Activated CD8-positive, alpha-beta memory T cell treated with anti-CD3 and anti-CD28 coated beads for 36 hours (primary cell): ENCODE results near the gene UBR3. TPM values are rescaled to one million over a fixed set of nuclear protein-coding genes. Genes with fewer than 3 reads are reported as not detected.

ENCODE experiments used
- CTCF ChIA-PET: fragments of 350-600 bp; sonication (Branson Sonifier 250); formaldehyde crosslinking; loops from one replicate; lab custom pipeline; 2021; ENCODE audit warnings: antibody characterized with exemption; lab: Charles Lee
- POLR2A ChIA-PET: fragments of 350-600 bp; sonication (Branson Sonifier 250); formaldehyde crosslinking; loops from one replicate; lab custom pipeline; 2021; ENCODE audit warnings: antibody characterized with exemption; lab: Charles Lee
- total RNA-seq, 2 experiments: library from RNA; stranded (reverse); gene quantifications; one replicate each; pipeline ENCODE4 v1.2.3, GENCODE V29; 2021

The UBR3 gene
- total RNA-seq, 2 experiments from 2014 or later, result 19.5 to 23.8 TPM

GRCh38 chr2:170019060-170019805, 192.0 kb downstream of the UBR3 start:
- ChIA-PET POLR2A (no interaction called here), CTCF (no interaction called here)

- ChIA-PET POLR2A (no interaction called here), CTCF (no interaction called here)
These were observed 193.5 kb downstream of the UBR3 start for GRCh38 chr2:170020777-170021176.

- ChIA-PET POLR2A (no interaction called here), CTCF (no interaction called here)
These were observed 195.4 kb downstream of the UBR3 start for GRCh38 chr2:170022692-170023091.

GRCh38 chr2:170024721-170025120, 197.5 kb downstream of the UBR3 start:
- ChIA-PET CTCF (no interaction called here), POLR2A (no interaction called here)

- CTCF ChIA-PET, result no interaction called here
These were observed 198.0 kb downstream of the UBR3 start for GRCh38 chr2:170025223-170025622.

GRCh38 chr2:170026361-170026760, 199.1 kb downstream of the UBR3 start:
- ChIA-PET CTCF (no interaction called here), POLR2A (no interaction called here)

More at GRCh38 chr2:170025223-170025622, 198.0 kb downstream of the UBR3 start:
- POLR2A ChIA-PET, result no interaction called here

- POLR2A ChIA-PET, result no interaction called here
- CTCF ChIA-PET, result no interaction called here
These were observed 202.3 kb downstream of the UBR3 start for GRCh38 chr2:170029551-170029950.

GRCh38 chr2:170030040-170030439, 202.8 kb downstream of the UBR3 start:
- POLR2A ChIA-PET, result no interaction called here
- CTCF ChIA-PET, result no interaction called here

GRCh38 chr2:170031288-170031687, 204.0 kb downstream of the UBR3 start:
- ChIA-PET POLR2A (no interaction called here), CTCF (no interaction called here)

- POLR2A ChIA-PET, result no interaction called here
- CTCF ChIA-PET, result no interaction called here
These were observed 207.3 kb downstream of the UBR3 start for GRCh38 chr2:170034596-170034995.

GRCh38 chr2:170038734-170039133, 211.5 kb downstream of the UBR3 start:
- ChIA-PET POLR2A (no interaction called here), CTCF (no interaction called here)

GRCh38 chr2:170039401-170040172, 212.3 kb downstream of the UBR3 start:
- POLR2A ChIA-PET, result no interaction called here
- CTCF ChIA-PET, result no interaction called here

- POLR2A ChIA-PET, result no interaction called here
- CTCF ChIA-PET, result no interaction called here
These were observed 217.7 kb downstream of the UBR3 start for GRCh38 chr2:170044751-170045478.

- POLR2A ChIA-PET, result no interaction called here
- CTCF ChIA-PET, result no interaction called here
These were observed 220.2 kb downstream of the UBR3 start for GRCh38 chr2:170047331-170048065.

- POLR2A ChIA-PET, result no interaction called here
These were observed 224.9 kb downstream of the UBR3 start for GRCh38 chr2:170052151-170052550.

GRCh38 chr2:170054997-170055396, 227.7 kb downstream of the UBR3 start:
- ChIA-PET POLR2A (no interaction called here), CTCF (no interaction called here)

More at GRCh38 chr2:170052151-170052550, 224.9 kb downstream of the UBR3 start:
- CTCF ChIA-PET, result no interaction called here

- POLR2A ChIA-PET, result no interaction called here
- CTCF ChIA-PET, result no interaction called here
These were observed 229.6 kb downstream of the UBR3 start for GRCh38 chr2:170056900-170057299.

- ChIA-PET CTCF (no interaction called here), POLR2A (no interaction called here)
These were observed 236.4 kb downstream of the UBR3 start for GRCh38 chr2:170063456-170064235.

GRCh38 chr2:170070778-170071177, 243.5 kb downstream of the UBR3 start:
- ChIA-PET POLR2A (no interaction called here), CTCF (no interaction called here)
